Kidney capillary endothelial cell (primary cell): ENCODE measurements around the gene GPX7.
"Not testable (repeated sequence)": the region's sequence is repeated elsewhere in the genome, so short reads cannot be mapped to it uniquely, and the experiment has no call there.

Experiments used
- DNase-seq: peaks from one replicate; pipeline ENCODE4 v3.0.0-alpha.2; 2018; ENCODE audit warnings: low spot score

The GPX7 gene

DNA sequence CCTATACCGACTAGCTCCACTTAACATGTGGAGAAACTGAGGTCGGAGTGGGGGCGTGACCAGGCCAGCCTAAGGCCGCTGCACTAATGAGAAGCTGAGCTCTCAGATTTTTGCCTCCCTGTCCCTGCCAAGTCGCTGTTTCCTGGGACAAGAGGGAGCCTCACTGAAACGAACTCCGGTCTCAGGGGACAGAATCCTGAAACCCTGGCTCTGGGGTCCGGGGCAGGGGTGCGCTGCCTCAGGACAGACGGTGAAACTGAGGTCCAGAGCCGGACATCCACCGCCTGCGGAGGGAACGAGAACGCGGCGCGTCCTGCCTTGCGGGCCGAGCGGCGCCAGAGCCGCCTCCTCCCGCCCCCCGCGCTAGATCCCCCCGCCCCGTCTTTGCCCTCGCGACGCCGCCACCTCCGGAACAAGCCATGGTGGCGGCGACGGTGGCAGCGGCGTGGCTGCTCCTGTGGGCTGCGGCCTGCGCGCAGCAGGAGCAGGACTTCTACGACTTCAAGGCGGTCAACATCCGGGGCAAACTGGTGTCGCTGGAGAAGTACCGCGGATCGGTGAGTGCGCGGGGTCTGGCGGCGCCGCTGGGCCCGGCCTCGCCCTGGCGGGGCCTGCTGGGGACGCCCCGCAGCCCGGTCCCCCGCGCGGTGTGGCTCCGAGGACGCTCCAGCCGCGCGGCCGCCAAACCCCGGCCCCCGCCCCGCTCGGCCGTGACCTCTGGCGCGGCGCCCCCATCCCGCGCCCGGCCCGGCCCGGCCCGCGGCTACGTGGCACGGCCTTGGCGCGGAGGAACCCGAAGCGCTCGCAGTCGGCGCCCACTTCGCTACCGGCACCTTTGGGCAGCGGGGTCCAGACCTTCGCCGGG lies at the start of gene GPX7:
Gene GPX7 (plus strand): TSS at position 381 of the 865 bp plus-strand sequence. CDS start 39 bp downstream, at position 420.
- peak; percentile 34 for DNase-seq

DNA sequence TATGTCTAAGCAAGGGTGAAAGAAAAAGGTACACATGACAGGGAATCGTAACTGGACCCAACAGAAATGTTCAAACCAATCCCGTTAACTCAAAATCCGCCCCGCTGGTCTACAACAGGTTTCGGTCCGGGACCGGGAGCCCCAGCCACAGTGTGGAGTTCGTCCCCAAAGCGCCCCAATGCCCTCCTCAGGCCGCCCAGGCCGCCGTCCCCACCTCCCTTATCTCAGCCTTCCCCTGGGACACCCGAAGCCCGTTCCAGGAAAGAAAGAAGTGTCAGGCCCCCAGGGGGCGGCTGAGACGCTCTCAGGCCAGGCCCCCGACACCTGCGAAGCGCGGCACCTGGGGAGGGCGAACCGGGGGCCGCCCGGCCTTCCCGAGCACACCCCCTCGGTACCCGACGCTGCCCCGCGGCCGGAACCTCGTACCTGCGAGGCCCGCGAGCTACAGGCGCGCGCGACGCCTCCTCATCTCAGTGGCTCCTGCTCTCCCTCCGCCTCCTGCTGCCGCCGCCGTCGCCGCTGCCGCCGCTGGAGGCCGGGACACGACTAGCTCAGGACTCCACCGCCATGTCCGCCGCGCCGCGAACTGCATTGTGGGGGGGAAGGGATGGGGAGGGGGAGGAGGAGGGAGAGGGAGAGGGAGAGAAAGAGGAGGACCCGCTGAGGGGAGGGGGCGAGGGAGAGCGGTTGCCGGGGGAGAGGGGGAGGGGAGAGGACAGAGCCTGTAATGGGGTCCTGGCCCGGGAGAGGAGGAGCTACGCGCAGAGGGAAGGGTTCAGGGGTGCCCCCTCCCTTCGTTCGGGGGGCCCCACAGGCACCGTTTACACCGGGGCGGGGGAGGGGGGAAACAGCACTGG lies 49.4 kb upstream of the GPX7 start, which contains the start of gene TUT4:
Gene TUT4 (minus strand): TSS at position 588 of the 857 bp plus-strand sequence. CDS start 26,812 bp downstream, outside the sequence.
- peak; percentile 43 for DNase-seq

DNA sequence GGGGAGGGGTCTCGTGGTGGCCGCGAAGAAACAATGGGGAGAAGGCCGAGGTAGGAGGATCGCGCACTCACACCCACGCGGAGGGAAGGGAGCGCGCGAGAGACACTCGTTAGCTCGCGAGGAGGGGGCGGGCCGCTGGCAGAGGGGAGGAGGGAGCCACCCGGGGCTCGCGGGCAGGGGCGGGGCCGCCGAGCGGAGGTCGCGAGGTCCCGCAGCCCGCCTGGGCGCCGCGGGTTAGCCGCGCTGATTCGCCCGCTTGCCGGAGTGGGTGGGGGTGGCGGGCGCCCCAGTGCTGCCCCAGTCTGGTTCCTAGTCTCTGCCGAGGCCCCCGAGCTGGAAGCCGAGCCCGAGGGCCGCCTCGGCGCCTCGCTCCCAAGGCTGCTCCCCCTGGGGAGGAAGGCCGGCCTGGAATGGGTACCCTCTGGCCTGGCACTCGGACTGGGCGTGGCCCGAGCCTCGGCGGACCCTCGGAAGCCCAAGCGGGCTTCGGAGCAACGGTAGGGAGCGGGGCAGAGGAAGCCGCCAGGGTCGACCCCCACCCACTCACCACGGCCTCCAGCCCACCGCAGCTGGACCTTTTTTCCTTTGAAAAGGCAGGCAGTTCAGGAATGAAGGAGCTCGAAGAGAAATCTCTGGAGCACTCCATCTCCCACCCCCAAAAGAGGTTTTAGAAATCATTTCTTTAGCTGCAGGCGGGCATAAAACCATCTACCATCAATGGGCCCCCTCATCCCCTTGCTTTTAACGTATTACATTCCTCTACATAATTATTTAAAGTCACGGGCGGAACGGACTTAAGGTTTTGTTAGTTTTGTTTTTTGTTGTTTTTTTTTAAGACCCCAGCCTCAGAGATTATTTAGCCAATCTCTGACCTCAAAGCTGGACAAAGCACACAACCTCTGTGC lies 48.6 kb upstream of the GPX7 start:
- DNase-seq: peak; percentile 62

DNA sequence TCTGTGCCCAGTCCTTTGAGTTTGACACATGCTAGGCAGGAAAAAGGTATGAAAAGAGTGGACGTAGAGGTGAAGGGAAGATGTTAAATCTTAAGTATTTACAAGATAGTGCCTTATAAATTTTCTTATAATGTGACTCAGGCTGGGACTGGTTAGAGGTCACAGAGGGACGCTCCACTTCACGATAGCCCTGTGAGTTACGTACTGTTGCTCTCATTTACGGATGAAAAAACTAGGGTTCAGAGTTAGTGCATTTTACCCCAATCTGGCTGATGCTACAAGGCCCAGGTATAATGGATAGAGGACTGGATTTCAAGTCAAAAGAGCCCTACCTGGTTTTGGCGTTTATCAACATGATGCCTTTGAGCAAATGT lies 47.9 kb upstream of the GPX7 start:
- peak; percentile 2 for DNase-seq

DNA sequence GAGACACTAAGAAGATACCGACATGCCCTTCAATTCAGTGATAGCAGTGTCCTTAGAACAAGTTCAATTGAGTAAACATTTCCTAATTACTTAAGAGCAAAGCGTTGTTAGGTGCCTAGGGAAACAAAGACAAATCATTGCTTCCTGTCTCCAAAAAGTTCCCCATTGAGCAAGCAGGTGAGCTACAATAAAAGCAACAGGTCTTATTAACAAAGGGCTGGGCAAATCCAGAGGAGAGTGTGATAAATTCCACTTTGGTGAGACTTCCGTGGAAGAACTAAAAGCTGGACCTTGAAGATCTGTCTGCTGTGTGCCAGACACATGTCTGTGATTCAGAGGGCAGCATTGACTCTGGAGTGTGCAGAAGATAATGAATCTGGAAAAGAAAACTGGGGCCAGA lies 47.4 kb upstream of the GPX7 start:
- no peak for DNase-seq

DNA sequence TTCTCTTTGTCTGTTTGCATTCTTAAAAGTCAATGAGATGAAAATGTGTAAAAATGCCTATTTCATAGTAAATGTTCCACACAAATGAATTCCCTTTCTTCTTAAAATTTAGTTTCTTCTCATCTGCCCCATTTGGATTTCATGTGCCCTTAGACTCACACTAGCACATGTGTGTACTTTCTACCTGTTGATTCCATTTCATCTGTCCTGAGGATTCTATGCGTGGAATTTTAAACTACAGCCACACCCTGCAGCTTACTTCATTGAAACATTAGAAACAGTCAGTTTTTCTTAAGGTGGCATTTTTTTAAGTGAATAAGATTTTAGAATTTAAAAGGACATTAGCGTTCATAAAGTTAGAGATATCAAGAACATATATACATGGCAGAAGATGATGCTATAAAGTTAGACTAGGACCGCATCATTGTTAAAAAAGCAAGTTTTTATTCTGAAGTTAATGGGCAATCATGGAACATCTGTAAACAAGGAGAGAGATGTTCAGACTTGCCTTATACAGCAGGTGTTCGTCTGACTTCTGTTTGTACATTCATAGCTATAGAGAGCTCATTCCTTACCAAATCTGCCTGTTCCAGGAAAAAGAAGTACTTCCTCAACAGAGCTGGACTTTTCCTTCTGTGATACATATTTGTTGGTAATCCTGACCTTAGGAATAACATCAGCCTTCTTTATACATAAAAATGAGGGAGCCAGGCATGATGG lies 45.4 kb upstream of the GPX7 start:
- no peak for DNase-seq

DNA sequence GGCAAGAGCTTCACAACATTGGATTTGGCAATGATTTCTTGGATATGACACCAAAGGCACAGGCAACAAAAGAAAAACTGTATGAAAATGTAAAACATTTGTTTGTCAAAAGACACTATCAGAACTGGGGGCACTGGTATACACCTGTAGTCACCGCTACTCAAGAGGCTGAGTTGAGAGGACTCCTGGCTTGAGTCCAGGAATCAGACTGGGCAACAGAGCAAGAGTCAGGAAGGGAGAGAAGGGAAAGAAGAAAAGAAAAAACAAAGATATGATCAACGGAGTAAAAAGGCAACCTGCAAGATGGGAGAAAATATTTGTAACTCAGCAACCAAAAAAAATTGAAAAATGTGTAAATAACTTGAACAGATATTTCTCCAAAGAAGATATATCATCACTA lies 43.2 kb upstream of the GPX7 start:
- DNase-seq: no peak

DNA sequence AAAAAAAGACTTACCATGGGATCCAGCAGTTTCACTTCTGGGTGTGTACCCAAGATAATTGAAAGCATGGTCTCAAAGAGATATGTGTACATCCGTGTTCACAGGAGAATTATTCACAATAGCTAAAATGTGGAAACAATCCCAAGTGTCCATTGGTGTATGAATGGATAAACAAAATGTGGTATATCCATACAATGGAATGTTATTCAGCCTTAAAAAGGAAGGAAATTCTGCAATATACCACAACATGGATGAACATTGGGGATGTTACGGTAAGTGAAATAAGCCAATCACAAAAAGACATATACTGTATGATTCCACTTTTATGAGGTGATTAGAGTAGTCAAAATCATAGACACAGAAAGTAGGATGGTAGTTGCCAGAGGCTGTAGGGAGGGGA lies 42.3 kb upstream of the GPX7 start:
- no peak for DNase-seq

DNA sequence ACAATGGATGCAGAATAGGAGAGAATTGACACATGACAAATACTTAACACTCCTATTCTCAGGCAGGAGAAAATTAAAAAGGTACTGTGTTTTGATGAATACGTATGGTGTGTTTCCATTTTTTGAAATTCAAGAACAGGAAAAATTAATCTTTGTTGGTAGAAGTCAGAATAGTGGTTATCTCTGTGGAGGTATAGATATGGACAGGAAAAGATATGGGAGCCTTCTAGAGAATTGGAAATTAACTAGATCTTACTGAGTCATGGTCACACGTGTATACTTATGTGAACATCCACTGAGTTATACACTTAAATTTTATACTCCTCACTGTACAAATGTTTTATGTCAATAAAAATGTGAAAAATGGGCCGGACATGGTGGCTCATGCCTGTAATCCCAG lies 39.4 kb upstream of the GPX7 start:
- no peak for DNase-seq

DNA sequence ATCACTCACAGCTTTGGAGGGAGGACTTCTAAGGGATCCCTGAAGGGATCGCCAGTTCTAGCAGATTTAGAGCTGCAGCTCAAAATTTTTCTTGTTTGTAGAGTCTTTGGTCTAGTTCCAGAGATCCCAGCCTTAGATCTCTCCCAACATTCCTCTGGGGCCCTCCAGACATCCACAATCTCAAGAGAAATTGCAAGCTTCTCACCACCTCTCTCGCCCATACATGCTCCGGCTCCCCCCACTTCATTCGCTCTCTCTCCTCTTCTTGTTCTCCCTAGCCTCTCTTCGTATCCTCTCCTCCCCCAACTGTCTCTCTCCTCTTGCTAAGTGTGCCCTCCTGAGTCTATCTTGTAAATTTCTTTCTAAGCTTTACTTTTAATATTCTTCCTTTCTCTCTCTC lies 34.2 kb upstream of the GPX7 start:
- DNase-seq: no peak

DNA sequence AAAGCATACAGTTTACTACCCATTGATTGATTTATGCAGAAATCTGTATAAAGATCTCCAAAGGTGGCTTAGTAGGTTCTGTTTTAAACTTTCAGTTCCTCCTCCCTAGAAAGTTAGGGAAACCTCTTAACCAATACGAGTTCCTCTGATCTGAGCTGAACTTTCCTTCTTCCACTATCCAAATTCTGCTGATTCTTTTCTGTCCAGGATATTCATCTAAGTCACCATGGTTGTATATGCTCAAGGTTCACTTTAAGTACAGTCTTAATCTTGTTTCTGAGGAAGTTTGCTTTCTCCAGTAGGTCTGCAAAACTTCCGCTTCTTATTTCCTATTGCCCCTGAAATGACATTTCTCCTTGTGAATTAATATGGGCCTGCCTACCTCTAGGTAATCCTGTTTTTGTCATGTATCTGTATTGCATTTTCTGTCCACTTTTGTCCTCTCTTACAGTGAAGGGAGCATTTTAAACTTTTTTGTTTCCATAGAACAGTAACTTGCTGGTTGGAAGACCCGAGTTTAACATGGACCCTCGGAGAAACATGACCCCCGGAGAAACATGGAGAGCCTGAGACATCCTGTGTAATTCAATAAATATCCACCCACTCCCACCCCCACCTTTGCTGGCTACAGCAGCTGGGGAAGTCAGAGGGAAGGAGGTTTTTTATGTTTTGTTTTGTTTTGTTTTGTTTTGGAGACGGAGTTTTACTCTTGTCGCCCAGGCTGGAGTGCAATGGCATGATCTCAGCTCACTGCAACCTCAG lies 32.5 kb upstream of the GPX7 start:
- DNase-seq: peak; percentile 8

DNA sequence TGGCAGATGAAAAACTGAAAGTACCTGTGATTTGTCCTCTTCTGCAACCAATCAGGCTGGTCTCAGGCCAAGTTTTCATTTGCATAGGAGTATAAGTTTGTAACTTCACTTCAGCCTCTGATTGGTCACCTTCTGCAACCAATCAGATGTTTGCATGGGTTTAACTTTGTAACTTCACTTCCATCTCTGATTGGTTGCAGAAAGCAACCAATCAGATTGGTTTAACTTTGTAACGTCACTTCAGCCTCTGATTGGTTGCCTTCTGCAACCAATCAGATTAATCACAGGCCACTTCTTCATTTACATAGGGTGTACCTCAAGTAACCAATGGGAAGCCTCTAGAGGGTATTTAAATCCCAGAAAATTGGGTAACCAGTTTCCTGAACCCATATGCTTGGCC lies 30.4 kb upstream of the GPX7 start:
- no peak for DNase-seq

DNA sequence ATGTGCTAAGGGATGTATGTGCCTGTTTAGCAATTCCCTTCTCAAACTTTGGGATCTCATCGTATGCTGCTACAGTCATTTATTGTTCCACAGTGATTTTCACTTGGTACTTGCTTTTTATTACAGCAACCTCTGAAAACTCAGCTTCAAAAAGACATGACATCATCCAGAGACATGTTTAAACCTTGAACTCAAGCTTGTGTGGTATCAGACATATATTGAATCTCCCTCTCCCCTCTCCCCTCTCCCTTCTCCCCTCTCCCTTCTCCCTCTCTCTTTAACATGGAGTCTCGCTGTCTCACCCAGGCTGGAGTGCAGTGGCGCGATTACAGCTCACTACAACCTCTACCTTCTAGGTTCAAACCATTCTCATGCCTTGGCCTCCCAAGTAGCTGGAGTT lies 29.8 kb upstream of the GPX7 start:
- DNase-seq: no peak

DNA sequence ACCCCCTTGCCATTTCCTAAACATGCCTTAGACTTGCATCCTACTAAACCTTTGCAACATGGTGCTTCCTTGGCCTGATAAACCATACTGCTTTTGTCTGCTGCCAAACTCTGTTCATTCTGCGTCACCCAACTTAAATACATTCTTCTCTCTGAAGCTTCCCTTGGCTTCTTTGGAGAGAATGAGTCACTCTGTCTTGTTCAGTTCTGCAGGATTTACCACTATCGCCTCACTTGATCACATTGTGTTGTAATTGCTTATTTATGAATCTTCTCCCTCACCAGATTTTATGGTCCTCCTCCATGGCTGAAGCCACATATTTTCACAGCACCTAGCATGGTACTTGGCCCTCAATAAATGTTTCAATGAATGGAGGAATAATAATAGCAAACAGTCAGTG lies 27.6 kb upstream of the GPX7 start:
- no peak for DNase-seq

DNA sequence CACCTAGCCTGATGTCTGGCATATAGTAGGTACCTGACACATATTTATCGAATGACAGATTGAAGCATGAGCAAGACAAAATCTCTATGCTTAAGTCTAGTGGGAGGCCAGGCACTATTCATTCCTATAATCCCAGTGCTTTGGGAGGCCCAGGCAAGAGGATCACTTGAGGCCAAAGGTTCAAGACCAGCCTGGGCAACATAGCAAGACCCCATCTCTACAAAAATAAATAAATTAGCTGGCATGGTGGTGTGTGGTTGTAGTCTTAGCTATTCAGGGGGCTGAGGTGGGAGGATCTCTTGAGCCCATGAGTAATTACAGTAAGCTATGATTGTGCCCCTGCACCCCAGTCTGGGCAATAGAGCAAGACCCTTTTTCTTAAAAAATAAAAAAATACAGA lies 26.1 kb upstream of the GPX7 start:
- DNase-seq: no peak

DNA sequence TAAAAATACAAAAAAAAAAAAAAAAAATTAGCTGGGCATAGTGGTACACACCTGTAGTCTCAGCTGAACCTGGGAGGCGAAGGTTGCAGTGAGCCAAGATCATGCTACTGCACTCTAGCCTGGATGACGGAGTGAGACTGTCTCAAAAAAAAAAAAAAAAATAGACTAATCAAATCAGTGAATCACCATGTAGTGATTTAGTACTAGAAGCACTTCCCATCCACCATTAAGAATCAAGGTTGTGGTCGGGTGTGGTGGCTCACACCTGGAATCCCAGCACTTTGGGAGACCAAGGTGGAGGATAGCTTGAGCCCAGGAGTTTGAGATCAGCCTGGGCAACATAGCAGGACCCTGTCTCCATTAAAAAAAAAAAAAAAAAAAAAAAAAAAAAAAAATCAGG lies 24.1 kb upstream of the GPX7 start:
- not testable (repeated sequence) for DNase-seq

DNA sequence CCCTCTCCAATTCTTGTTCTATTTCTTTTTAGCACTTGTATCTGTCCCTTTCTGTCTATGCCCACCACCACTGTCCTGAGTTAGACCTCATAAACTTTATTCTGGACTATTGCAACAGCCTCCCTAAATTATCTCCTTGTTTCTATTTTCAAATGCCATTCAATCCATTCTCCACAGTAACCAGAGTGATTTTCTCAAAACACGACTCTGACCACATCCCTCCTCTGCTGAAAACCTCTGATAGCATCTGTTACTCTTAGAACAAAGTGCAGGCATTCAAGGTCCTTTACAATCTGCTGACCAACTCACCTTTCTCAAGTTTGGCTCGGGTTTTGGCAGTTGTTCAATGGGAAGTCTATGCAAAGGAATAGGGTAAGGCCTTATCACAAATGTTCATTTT lies 22.8 kb upstream of the GPX7 start:
- DNase-seq: no peak

DNA sequence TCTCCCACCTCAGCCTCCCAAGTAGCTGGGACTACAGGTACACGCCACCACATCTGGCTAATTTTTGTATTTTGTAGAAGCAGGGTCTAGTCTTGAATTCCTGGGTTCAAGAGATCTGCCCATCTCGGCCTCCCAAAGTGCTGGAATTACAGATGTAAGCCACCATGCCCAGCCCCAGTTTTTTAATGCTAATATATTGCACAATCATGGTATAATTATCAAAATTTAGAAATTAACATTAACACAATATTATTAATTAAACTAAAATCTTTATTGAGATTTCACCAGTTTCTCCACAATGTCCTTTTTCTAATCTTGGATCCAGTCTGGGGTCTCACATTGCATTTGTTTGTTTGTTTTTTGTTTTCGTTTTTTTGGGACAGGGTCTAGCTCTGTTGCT lies 21.9 kb upstream of the GPX7 start:
- no peak for DNase-seq

DNA sequence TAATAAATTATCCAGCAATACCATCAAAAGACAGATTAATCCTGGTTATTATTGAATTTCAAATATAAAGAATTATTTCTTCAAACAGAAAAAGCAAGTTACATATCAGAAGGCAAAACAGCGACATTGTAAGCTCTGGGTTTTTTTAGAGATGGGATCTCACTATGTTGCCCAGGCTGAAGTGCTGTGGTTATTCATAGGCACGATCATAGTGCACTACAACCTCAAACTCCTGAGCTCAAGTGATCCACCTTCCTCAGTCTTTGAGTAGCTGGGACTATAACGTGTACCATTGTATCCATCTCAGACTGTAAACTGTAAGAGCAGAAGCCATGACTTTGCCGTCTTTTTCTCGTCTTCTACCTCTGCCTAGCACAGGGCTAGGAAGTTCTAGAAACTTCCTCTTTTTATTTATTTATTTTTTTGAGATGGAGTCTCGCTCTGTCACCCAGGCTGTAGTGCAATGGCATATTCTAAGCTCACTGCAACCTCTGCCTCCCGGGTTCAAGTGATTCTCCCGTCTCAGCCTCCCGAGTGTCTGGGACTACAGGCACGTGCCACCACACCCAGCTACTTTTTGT lies 20.0 kb upstream of the GPX7 start:
- DNase-seq: no peak

DNA sequence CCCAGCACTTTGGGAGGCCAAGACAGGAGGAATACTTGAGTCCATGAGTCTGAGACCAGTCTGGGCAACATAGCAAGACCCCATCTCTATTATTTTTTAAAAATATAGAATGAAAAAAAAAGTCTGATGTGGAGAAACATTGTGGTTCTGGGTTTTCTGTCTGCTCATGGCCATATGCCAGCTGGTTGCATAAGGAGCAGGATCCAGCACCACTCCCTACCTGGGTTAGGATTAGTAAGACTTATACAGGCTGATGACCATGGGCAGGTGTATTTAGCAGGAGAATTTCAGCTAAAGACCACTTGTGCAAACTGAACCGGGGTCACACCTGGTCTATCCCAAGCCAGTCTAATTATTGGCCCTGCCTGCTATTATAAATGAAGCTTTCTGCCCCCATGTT lies 16.7 kb upstream of the GPX7 start:
- DNase-seq: no peak
